ENCODE results near the gene UBA3.

Gene UBA3

GRCh38 chr3:69063636-69064035, 16.5 kb downstream of the UBA3 start:
- no peak for TF ChIP-seq CTCF (IDR thresholded peaks at IDR 0.05; ENCODE audit: insufficient read depth, low read length, poor library complexity, severe bottlenecking)
- H3K36me3 ChIP-seq (ENCODE audit: control insufficient read depth, insufficient read depth, low read length): peaks cover 6% of the 10 kb centered on the region
- H3K4me3 ChIP-seq (replicated peaks; ENCODE audit: low read depth, low read length): no peak overlapping the region
- DNase-seq (ENCODE audit: extremely low read depth, insufficient read length): no peak
- no peaks in the 10 kb centered on the region for H3K27me3 ChIP-seq (replicated peaks; ENCODE audit: control insufficient read depth, insufficient read depth, low read length)

- peaks cover 4% of the 10 kb centered on the region for H3K36me3 ChIP-seq (ENCODE audit: control insufficient read depth, insufficient read depth, low read length)
- no peak for DNase-seq (ENCODE audit: extremely low read depth, insufficient read length)
Observed at GRCh38 chr3:69059688-69060087, 20.5 kb downstream of the UBA3 start.

GRCh38 chr3:69058947-69059224, 21.3 kb downstream of the UBA3 start:
- Histone ChIP-seq H3K27me3 (replicated peaks; ENCODE audit: control insufficient read depth, insufficient read depth, low read length) (no peaks in the 10 kb centered on the region), H3K36me3 (ENCODE audit: control insufficient read depth, insufficient read depth, low read length) (peaks cover 4% of the 10 kb centered on the region), H3K4me3 (replicated peaks; ENCODE audit: low read depth, low read length) (no peak overlapping the region)
- no peak for DNase-seq (ENCODE audit: extremely low read depth, insufficient read length)
- no peak for TF ChIP-seq CTCF (IDR thresholded peaks at IDR 0.05; ENCODE audit: insufficient read depth, low read length, poor library complexity, severe bottlenecking)

More at GRCh38 chr3:69059688-69060087, 20.5 kb downstream of the UBA3 start:
- Histone ChIP-seq H3K27me3 (replicated peaks; ENCODE audit: control insufficient read depth, insufficient read depth, low read length) (no peaks in the 10 kb centered on the region), H3K4me3 (replicated peaks; ENCODE audit: low read depth, low read length) (no peak overlapping the region)
- no peak for TF ChIP-seq CTCF (IDR thresholded peaks at IDR 0.05; ENCODE audit: insufficient read depth, low read length, poor library complexity, severe bottlenecking)

GRCh38 chr3:69058180-69058946, 21.8 kb downstream of the UBA3 start:
- no peak overlapping the region for H3K4me3 ChIP-seq (replicated peaks; ENCODE audit: low read depth, low read length)
- H3K27me3 ChIP-seq (replicated peaks; ENCODE audit: control insufficient read depth, insufficient read depth, low read length): no peaks in the 10 kb centered on the region
- TF ChIP-seq CTCF (IDR thresholded peaks at IDR 0.05; ENCODE audit: insufficient read depth, low read length, poor library complexity, severe bottlenecking): no peak
- peaks cover 4% of the 10 kb centered on the region for H3K36me3 ChIP-seq (ENCODE audit: control insufficient read depth, insufficient read depth, low read length)
- DNase-seq (ENCODE audit: extremely low read depth, insufficient read length): no peak

- no peak for TF ChIP-seq CTCF (IDR thresholded peaks at IDR 0.05; ENCODE audit: insufficient read depth, low read length, poor library complexity, severe bottlenecking)
- peak overlapping the region; percentile 49 for H3K4me3 ChIP-seq (replicated peaks; ENCODE audit: low read depth, low read length)
- peaks cover 4% of the 10 kb centered on the region for H3K36me3 ChIP-seq (ENCODE audit: control insufficient read depth, insufficient read depth, low read length)
- H3K27me3 ChIP-seq (replicated peaks; ENCODE audit: control insufficient read depth, insufficient read depth, low read length): no peaks in the 10 kb centered on the region
- no peak for DNase-seq (ENCODE audit: extremely low read depth, insufficient read length)
Observed at GRCh38 chr3:69052472-69052898, 27.7 kb downstream of the UBA3 start.
